Activated naive CD4-positive, alpha-beta T cell treated with anti-CD3 and anti-CD28 coated beads, Interleukin-2, amount 10 ng/mL, durations not matched to agents 7 days and 5 days (primary cell): ENCODE data around the gene ACOX1.
A peak's percentile ranks its signal among the peaks of the same experiment; 100 is the strongest.

Source experiments
- CTCF ChIA-PET: fragments of 350-600 bp; sonication (Branson Sonifier 250); formaldehyde crosslinking; loops from one replicate; lab custom pipeline; 2021; ENCODE audit warnings: antibody characterized with exemption; lab: Charles Lee
- DNase-seq: peaks from one replicate; pipeline ENCODE4 v3.0.0-alpha.2; 2020
- H3K27ac Mint-ChIP-seq: one replicate; pipeline ENCODE4 v1.8.0; 2021; ENCODE audit warnings: mild to moderate bottlenecking, moderate library complexity, mixed read lengths
- H3K27me3 Mint-ChIP-seq: one replicate; pipeline ENCODE4 v1.8.0; 2021; ENCODE audit warnings: mild to moderate bottlenecking, mixed read lengths
- H3K36me3 Mint-ChIP-seq: one replicate; pipeline ENCODE4 v1.8.0; 2021; ENCODE audit warnings: mixed read lengths
- H3K4me1 Mint-ChIP-seq: one replicate; pipeline ENCODE4 v1.8.0; 2021; ENCODE audit warnings: mixed read lengths
- H3K4me3 Mint-ChIP-seq: one replicate; pipeline ENCODE4 v1.8.0; 2021; ENCODE audit warnings: mild to moderate bottlenecking, moderate library complexity, mixed read lengths
- H3K9me3 Mint-ChIP-seq: one replicate; pipeline ENCODE4 v1.8.0; 2021; ENCODE audit warnings: mixed read lengths

Gene ACOX1

GRCh38 chr17:76014925-76015261 is 35.9 kb upstream of the ACOX1 start:
- no peak for DNase-seq
- CTCF ChIA-PET: interaction anchor here (0.6 to 7.5 kb wide), 27 partner anchors 13 to 383 kb away, joined by 3 to 82 read pairs (median 5); partner anchors contain the start of genes CDK3 and FBF1
- Mint-ChIP-seq H3K4me1 (peaks cover 5% of the 10 kb centered on the region), H3K27ac (no peak overlapping the region), H3K9me3 (no peaks in the 10 kb centered on the region), H3K36me3 (no peaks in the 10 kb centered on the region), H3K4me3 (no peak overlapping the region), H3K27me3 (peaks cover 26% of the 10 kb centered on the region)

- no peaks in the 10 kb centered on the region for H3K9me3 Mint-ChIP-seq
- H3K36me3 Mint-ChIP-seq: no peaks in the 10 kb centered on the region
- H3K27me3 Mint-ChIP-seq: peaks cover 28% of the 10 kb centered on the region
- DNase-seq: peak; percentile 87
- H3K27ac Mint-ChIP-seq: peak overlapping the region; percentile 52
- H3K4me3 Mint-ChIP-seq: no peak overlapping the region
- CTCF ChIA-PET: interaction anchor here (0.5 to 7.5 kb wide), 39 partner anchors 12 to 410 kb away, joined by 3 to 82 read pairs (median 4); partner anchors contain the start of genes CDK3 and FBF1
- H3K4me1 Mint-ChIP-seq: peaks cover 5% of the 10 kb centered on the region
Measured at GRCh38 chr17:76014100-76014924, 35.3 kb upstream of the ACOX1 start.

GRCh38 chr17:76013377-76013932 is 34.5 kb upstream of the ACOX1 start:
- Mint-ChIP-seq H3K27ac (no peak overlapping the region), H3K4me3 (no peak overlapping the region), H3K4me1 (peaks cover 5% of the 10 kb centered on the region), H3K27me3 (peaks cover 28% of the 10 kb centered on the region), H3K36me3 (no peaks in the 10 kb centered on the region), H3K9me3 (no peaks in the 10 kb centered on the region)
- CTCF ChIA-PET: interaction anchor here (0.5 to 7.5 kb wide), 33 partner anchors 11 to 411 kb away, joined by 3 to 82 read pairs (median 4); partner anchors contain the start of genes CDK3, EXOC7 and FBF1
- DNase-seq: no peak

GRCh38 chr17:76011951-76012350 is 33.0 kb upstream of the ACOX1 start:
- Mint-ChIP-seq H3K4me3 (no peak overlapping the region), H3K4me1 (peaks cover 5% of the 10 kb centered on the region), H3K36me3 (no peaks in the 10 kb centered on the region), H3K27me3 (peaks cover 28% of the 10 kb centered on the region), H3K9me3 (no peaks in the 10 kb centered on the region), H3K27ac (no peak overlapping the region)
- DNase-seq: no peak
- CTCF ChIA-PET: interaction anchor here (1.3 to 7.5 kb wide), 6 partner anchors 9 to 288 kb away, joined by 3 to 82 read pairs (median 4); no protein-coding TSS in a partner anchor

GRCh38 chr17:76009969-76010661 is 31.1 kb upstream of the ACOX1 start:
- CTCF ChIA-PET: interaction anchor here (1.0 to 7.5 kb wide), 6 partner anchors 8 to 290 kb away, joined by 3 to 82 read pairs (median 4); partner anchors contain the start of gene CDK3
- H3K4me1 Mint-ChIP-seq: peaks cover 7% of the 10 kb centered on the region
- no peaks in the 10 kb centered on the region for H3K36me3 Mint-ChIP-seq
- peaks cover 21% of the 10 kb centered on the region for H3K27me3 Mint-ChIP-seq
- no peak overlapping the region for H3K27ac Mint-ChIP-seq
- no peak for DNase-seq
- no peaks in the 10 kb centered on the region for H3K9me3 Mint-ChIP-seq
- H3K4me3 Mint-ChIP-seq: no peak overlapping the region

GRCh38 chr17:76009447-76009846 is 30.5 kb upstream of the ACOX1 start:
- Mint-ChIP-seq H3K27me3 (peaks cover 20% of the 10 kb centered on the region), H3K9me3 (no peaks in the 10 kb centered on the region), H3K4me3 (no peak overlapping the region), H3K27ac (no peak overlapping the region), H3K4me1 (peaks cover 7% of the 10 kb centered on the region), H3K36me3 (no peaks in the 10 kb centered on the region)
- DNase-seq: no peak
- CTCF ChIA-PET: interaction anchor here (1.4 to 8.5 kb wide), 3 partner anchors 10 to 104 kb away, joined by 3 to 87 read pairs (median 34); partner anchors contain the start of genes CDK3 and MRPL38

- H3K9me3 Mint-ChIP-seq: no peaks in the 10 kb centered on the region
- H3K36me3 Mint-ChIP-seq: no peaks in the 10 kb centered on the region
- peaks cover 2% of the 10 kb centered on the region for H3K4me1 Mint-ChIP-seq
- H3K27ac Mint-ChIP-seq: no peak overlapping the region
- CTCF ChIA-PET: interaction anchor here (1.3 to 8.5 kb wide), 4 partner anchors 9 to 389 kb away, joined by 3 to 87 read pairs (median 18); partner anchors contain the start of genes CDK3 and MRPL38
- H3K4me3 Mint-ChIP-seq: no peak overlapping the region
- H3K27me3 Mint-ChIP-seq: peaks cover 14% of the 10 kb centered on the region
- no peak for DNase-seq
Measured at GRCh38 chr17:76008630-76009425, 29.9 kb upstream of the ACOX1 start.

GRCh38 chr17:76008208-76008607 is 29.2 kb upstream of the ACOX1 start:
- H3K9me3 Mint-ChIP-seq: no peaks in the 10 kb centered on the region
- peaks cover 2% of the 10 kb centered on the region for H3K4me1 Mint-ChIP-seq
- CTCF ChIA-PET: interaction anchor here (0.8 to 8.5 kb wide), 8 partner anchors 8 to 390 kb away, joined by 3 to 87 read pairs (median 3); partner anchors contain the start of genes CDK3 and MRPL38

GRCh38 chr17:76007850-76008165 is 28.8 kb upstream of the ACOX1 start:
- H3K4me1 Mint-ChIP-seq: peaks cover 2% of the 10 kb centered on the region
- H3K27ac Mint-ChIP-seq: no peak overlapping the region
- peaks cover 13% of the 10 kb centered on the region for H3K27me3 Mint-ChIP-seq
- no peaks in the 10 kb centered on the region for H3K36me3 Mint-ChIP-seq
- DNase-seq: no peak
- no peaks in the 10 kb centered on the region for H3K9me3 Mint-ChIP-seq
- CTCF ChIA-PET: interaction anchor here (0.8 to 8.5 kb wide), 6 partner anchors 9 to 390 kb away, joined by 3 to 87 read pairs (median 3); partner anchors contain the start of gene MRPL38
- no peak overlapping the region for H3K4me3 Mint-ChIP-seq

More at GRCh38 chr17:76008208-76008607, 29.2 kb upstream of the ACOX1 start:
- no peak for DNase-seq
- Mint-ChIP-seq H3K36me3 (no peaks in the 10 kb centered on the region), H3K27me3 (peaks cover 13% of the 10 kb centered on the region), H3K4me3 (no peak overlapping the region), H3K27ac (no peak overlapping the region)

GRCh38 chr17:76007131-76007849 is 28.3 kb upstream of the ACOX1 start:
- Mint-ChIP-seq H3K27me3 (peaks cover 13% of the 10 kb centered on the region), H3K9me3 (no peaks in the 10 kb centered on the region), H3K36me3 (no peaks in the 10 kb centered on the region), H3K27ac (no peak overlapping the region), H3K4me1 (peaks cover 2% of the 10 kb centered on the region), H3K4me3 (no peak overlapping the region)
- DNase-seq: no peak
- CTCF ChIA-PET: interaction anchor here (0.8 to 8.5 kb wide), 5 partner anchors 8 to 258 kb away, joined by 3 to 87 read pairs (median 3); partner anchors contain the start of gene MRPL38

- H3K4me1 Mint-ChIP-seq: peaks cover 2% of the 10 kb centered on the region
- no peaks in the 10 kb centered on the region for H3K36me3 Mint-ChIP-seq
- H3K27ac Mint-ChIP-seq: no peak overlapping the region
- DNase-seq: peak; percentile 91
- H3K9me3 Mint-ChIP-seq: no peaks in the 10 kb centered on the region
- H3K4me3 Mint-ChIP-seq: no peak overlapping the region
- H3K27me3 Mint-ChIP-seq: peaks cover 7% of the 10 kb centered on the region
- CTCF ChIA-PET: interaction anchor here (0.8 to 8.5 kb wide), 24 partner anchors 8 to 296 kb away, joined by 3 to 87 read pairs (median 4); partner anchors contain the start of genes ACOX1, MRPL38, TEN1 and TRIM47
Measured at GRCh38 chr17:76005263-76006149, 26.5 kb upstream of the ACOX1 start.
